K562 (cell line): Measurements from ENCODE around the gene ACTL10. TPM values are rescaled to one million over a fixed set of nuclear protein-coding genes. Genes with fewer than 3 reads are reported as not detected.

ENCODE experiments used
- ATAC-seq: fragments of 200-7000 bp; cut with Tn5 transposase; 3 replicates; pipeline ENCODE4 v1.9.1; 2020; ENCODE audit warnings: moderate library complexity
- BruUV-seq: library from RNA; stranded (reverse); fragments of 400-500 nt; replicated peaks from 2 replicates; lab custom pipeline; 2021; lab: Mats Ljungman, UMichigan
- CTCF ChIA-PET: fragments of 300-600 bp; formaldehyde crosslinking; extraction: SDS; loops from one replicate; lab custom pipeline; 2021; ENCODE audit warnings: low intra/inter-chr PET ratio; lab: Yijun Ruan, JAX
- POLR2A ChIA-PET: fragments of 300-600, 350-650 bp; sonication (Branson Sonifier 250); formaldehyde crosslinking; extraction: SDS; loops from one replicate; lab custom pipeline; 2021; ENCODE audit warnings: antibody characterized with exemption, inconsistent platforms; lab: Yijun Ruan, JAX
- DNase-seq, 4 experiments: peaks; one replicate each; pipeline versions ENCODE4 v3.0.0 to v3.0.0-alpha.2; 2011 to 2018; ENCODE audit warnings: low spot score in 3 of 4, mixed read lengths in 3 of 4; ENCODE audit errors: extremely low read depth in 1 of 4
- FAIRE-seq: peaks from 2 replicates; lab custom pipeline; 2011; peaks lifted over from hg19 to GRCh38; lab: Jason Lieb, UNC
- H2AFZ ChIP-seq: 2 replicates; pipeline ENCODE4 v1.6.0; 2011; ENCODE audit warnings: low read depth, low read length, control low read depth, inconsistent platforms
- H3K27ac ChIP-seq: fragments of 200-600 bp; 3 replicates; pipeline ENCODE4 v1.8.0; 2011; ENCODE audit warnings: low read depth, mild to moderate bottlenecking, control low read depth, inconsistent platforms, low read length, moderate library complexity, mixed read lengths; ENCODE audit errors: extremely low read depth
- H3K27me3 ChIP-seq, 2 experiments: fragments of 300-600 bp in 1 of 2; 2 replicates in 1 of 2; 3 replicates in 1 of 2; pipeline versions ENCODE4 v1.6.0 to v1.8.0; 2011; ENCODE audit warnings: inconsistent platforms in 2 of 2, low read length in 2 of 2, mild to moderate bottlenecking in 1 of 2, mixed read lengths in 1 of 2, moderate library complexity in 1 of 2; ENCODE audit not compliant: control insufficient read depth in 2 of 2, insufficient read depth in 2 of 2
- H3K36me3 ChIP-seq: fragments of 300-600 bp; 3 replicates; pipeline ENCODE4 v1.8.0; 2011; ENCODE audit warnings: mild to moderate bottlenecking, low read length, inconsistent platforms; ENCODE audit not compliant: control insufficient read depth, insufficient read depth
- H3K4me1 ChIP-seq, 2 experiments: fragments of 200-600 bp in 1 of 2; replicated peaks in 1 of 2; 2 replicates in 1 of 2; 3 replicates in 1 of 2; pipeline versions ENCODE4 v1.5.1 to v1.8.0; 2011; ENCODE audit warnings: inconsistent platforms in 2 of 2, low read length in 2 of 2, mild to moderate bottlenecking in 1 of 2, mixed read lengths in 1 of 2, moderate library complexity in 1 of 2; ENCODE audit not compliant: control insufficient read depth in 2 of 2, insufficient read depth in 2 of 2
- H3K4me2 ChIP-seq: 2 replicates; pipeline ENCODE4 v1.6.1; 2011; ENCODE audit warnings: low read length, control low read depth, inconsistent platforms, mixed read lengths; ENCODE audit not compliant: insufficient read depth
- H3K4me3 ChIP-seq: fragments of 200-600 bp; sonication (generic), shearing (Covaris generic); 2 replicates; pipeline ENCODE4 v1.5.1; 2016; ENCODE audit warnings: control low read depth, inconsistent platforms
- H3K79me2 ChIP-seq: fragments of 200-600 bp; 3 replicates; pipeline ENCODE4 v1.8.0; 2011; ENCODE audit warnings: low read length, inconsistent platforms; ENCODE audit not compliant: control insufficient read depth, insufficient read depth
- H3K9ac ChIP-seq, 2 experiments: 2 replicates each; pipeline versions ENCODE4 v1.6.0 to v1.6.1; 2011; ENCODE audit warnings: low read depth in 2 of 2, low read length in 2 of 2, control low read depth in 1 of 2, inconsistent platforms in 1 of 2, mild to moderate bottlenecking in 1 of 2, mixed read lengths in 1 of 2; ENCODE audit not compliant: insufficient read depth in 1 of 2
- H3K9me1 ChIP-seq: one replicate; pipeline ENCODE4 v1.6.0; 2011; ENCODE audit warnings: inconsistent platforms, mild to moderate bottlenecking, low read length, moderate library complexity; ENCODE audit not compliant: control insufficient read depth, insufficient read depth
- H3K9me3 ChIP-seq: replicated peaks from 2 replicates; pipeline ENCODE4 v1.5.1; 2011; ENCODE audit warnings: low read depth, low read length, inconsistent platforms; ENCODE audit not compliant: control insufficient read depth, insufficient read depth
- H4K20me1 ChIP-seq: replicated peaks from 2 replicates; pipeline ENCODE4 v1.6.1; 2011; ENCODE audit warnings: low read length, inconsistent platforms, mixed read lengths; ENCODE audit not compliant: control insufficient read depth, insufficient read depth
- BCOR ChIP-seq: fragments of 450-650 bp; IDR thresholded peaks from 2 replicates; pipeline ENCODE4 v1.6.1; 2016
- BRCA1 ChIP-seq, 2 experiments: fragments of 450-650 bp in 1 of 2; sonication (generic) in 1 of 2; formaldehyde crosslinking in 1 of 2; IDR thresholded peaks; 2 replicates each; pipeline versions ENCODE4 v1.5.0 to v1.6.1; 2017 to 2020; ENCODE audit warnings: mild to moderate bottlenecking in 1 of 2, missing genetic modification reagents in 1 of 2
- BRD9 ChIP-seq: fragments of 450-650 bp; IDR thresholded peaks from 2 replicates; pipeline ENCODE4 v1.6.1; 2018; ENCODE audit warnings: low read depth; ENCODE audit not compliant: partially characterized antibody
- CBFA2T2 ChIP-seq: fragments of 450-650 bp; conservative IDR thresholded peaks from 2 replicates; pipeline ENCODE4 v1.6.1; 2017; ENCODE audit warnings: mild to moderate bottlenecking
- EHMT2 ChIP-seq: fragments of 450-650 bp; IDR thresholded peaks from 2 replicates; pipeline ENCODE4 v1.6.1; 2018; ENCODE audit warnings: antibody characterized with exemption
- ESRRB ChIP-seq: fragments of 250-450 bp; sonication (Bioruptor Pico); IDR thresholded peaks from 2 replicates; pipeline ENCODE4 v1.5.0; 2020; ENCODE audit warnings: mild to moderate bottlenecking, moderate library complexity, borderline replicate concordance
- ETV5 ChIP-seq: sonication (generic); formaldehyde crosslinking; IDR thresholded peaks from 2 replicates; pipeline ENCODE4 v1.4.0; 2020; ENCODE audit warnings: low read depth, mild to moderate bottlenecking, missing genetic modification reagents
- GTF2F1 ChIP-seq: IDR thresholded peaks from 2 replicates; pipeline ENCODE4 v1.6.1; 2011; ENCODE audit warnings: low read depth, low read length, improper control_type of control experiment
- KAT2B ChIP-seq: IDR thresholded peaks from one replicate; pipeline ENCODE4 v1.6.1; 2012; ENCODE audit warnings: low read depth, mild to moderate bottlenecking, control low read depth, inconsistent platforms, low read length, moderate library complexity
- KDM1A ChIP-seq, 2 experiments: fragments of 450-650 bp; IDR thresholded peaks; 2 replicates each; pipeline ENCODE4 v1.6.1; 2016; ENCODE audit warnings: mild to moderate bottlenecking in 2 of 2
- MCM7 ChIP-seq, 2 experiments: fragments of 450-650 bp; IDR thresholded peaks; 2 replicates each; pipeline ENCODE4 v1.6.1; 2016 to 2018
- SETDB1 ChIP-seq: IDR thresholded peaks from one replicate; pipeline ENCODE4 v1.6.1; 2012; ENCODE audit warnings: low read length, control low read depth, inconsistent platforms
- SMAD1 ChIP-seq: fragments of 150-350 bp; IDR thresholded peaks from 2 replicates; pipeline ENCODE4 v1.6.1; 2014; ENCODE audit warnings: low read length, low read depth; ENCODE audit not compliant: partially characterized antibody
- TRIM24 ChIP-seq, 2 experiments: fragments of 450-650 bp; IDR thresholded peaks; 2 replicates each; pipeline ENCODE4 v1.6.1; 2016
- ZBTB7A ChIP-seq: IDR thresholded peaks from 2 replicates; pipeline ENCODE4 v1.6.1; 2011; ENCODE audit warnings: low read depth, mild to moderate bottlenecking, low read length, moderate library complexity, borderline replicate concordance; ENCODE audit not compliant: control insufficient read depth
- ZNF586 ChIP-seq: fragments of 450-650 bp; formaldehyde crosslinking; conservative IDR thresholded peaks from 2 replicates; pipeline ENCODE4 v1.4.0; 2020; ENCODE audit warnings: mild to moderate bottlenecking, moderate library complexity
- WGBS: fragments of 100-300 bp; shearing (Covaris generic); methylation state at CpG from one replicate; pipeline ENCODE4 v1.1.6; 2016; ENCODE audit warnings: low coverage, mixed read lengths; ENCODE audit not compliant: insufficient coverage; ENCODE audit errors: missing lambda C conversion rate; 5-methylcytosine and 5-hydroxymethylcytosine counted together
- in situ Hi-C: fragments of 300-500 bp; cut with MboI; formaldehyde crosslinking; loops from 4 replicates; pipeline ENCODE4 v1.15.0; 2018; ENCODE audit warnings: inconsistent platforms, mixed read lengths
- intact Hi-C: fragments of 100-400 bp; cut with micrococcal nuclease; formaldehyde crosslinking; loops from 2 replicates; pipeline ENCODE4 v1.14.2; 2022
- polyA plus RNA-seq, 8 experiments: library from polyadenylated mRNA; depleted of rRNA in 4 of 8; stranded (reverse) in 5 of 8; unstranded in 3 of 8; fragments of >200 nt; fragmentation: Nextera tagmentation in 2 of 8; fragmentation: Illumina TruSeq in 1 of 8; extraction: Ambion mirVana in 2 of 8; extraction: Trizol in 1 of 8; gene quantifications; 2 replicates each; pipeline versions ENCODE4 v1.2.1 to v1.2.3, GENCODE V29; 2011 to 2014; ENCODE audit warnings: inconsistent platforms in 1 of 8, missing spikeins in 1 of 8
- total RNA-seq, 7 experiments: library from RNA; depleted of rRNA in 6 of 7; stranded (reverse); fragments of >200 nt in 6 of 7; fragmentation: Illumina TruSeq in 2 of 7; extraction: Trizol in 2 of 7; gene quantifications; 2 replicates each; pipeline versions ENCODE4 v1.2.1 to v1.2.3, GENCODE V29; 2011 to 2021; ENCODE audit warnings: low replicate concordance in 1 of 7
- TF ChIP-seq, protein P1 (sequence below): fragments of 200-800 bp; sonication (Bioruptor generic); IDR thresholded peaks from 2 replicates; pipeline ENCODE4 v1.6.1; 2016; ENCODE audit warnings: missing genetic modification characterization, missing compliant biosample characterization
- TF ChIP-seq, protein P2 (sequence below): fragments of 200-800 bp; sonication (Bioruptor generic); IDR thresholded peaks from 2 replicates; pipeline ENCODE4 v1.6.1; 2017; ENCODE audit warnings: missing genetic modification characterization, missing compliant biosample characterization

Gene ACTL10
- total and polyA plus RNA-seq, 9 of the 15 experiments (the other 6 are each of a cell fraction or from before 2014, with no cell fraction given) = 0.07 to 0.14 TPM; not detected in 7

DNA sequence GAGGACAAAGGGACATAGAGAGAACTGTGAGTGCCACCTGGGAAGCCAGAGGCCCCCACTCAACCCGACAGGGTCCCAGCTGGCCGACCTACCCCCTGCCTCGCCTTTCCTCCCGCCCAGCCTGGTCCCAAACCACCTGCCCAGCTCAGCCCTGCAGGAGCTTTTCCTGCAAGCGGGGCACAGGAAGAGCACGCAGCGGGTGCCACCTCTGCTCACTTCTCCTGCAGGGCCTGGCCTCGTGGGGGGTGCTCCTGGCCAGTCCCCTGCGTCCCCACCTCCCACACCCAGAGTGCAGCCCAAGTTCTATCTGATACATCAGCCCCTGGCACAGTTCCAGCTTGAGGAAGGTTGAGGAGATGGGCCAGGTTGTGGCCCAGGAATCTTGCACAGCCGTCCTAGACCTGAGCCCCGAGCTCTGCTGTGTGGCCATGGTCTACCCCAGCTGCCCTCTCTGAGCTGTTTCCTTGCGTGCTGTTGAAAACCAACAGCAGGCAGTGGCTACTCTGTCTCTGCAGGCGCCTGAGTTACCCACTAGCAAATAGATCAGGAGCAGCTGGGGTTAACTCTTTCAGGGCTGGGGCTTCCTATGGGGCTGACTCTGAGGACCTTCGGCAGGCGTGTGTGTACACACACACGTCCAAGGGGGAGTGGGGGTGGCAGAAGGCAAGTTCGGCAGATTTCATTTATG lies 5.8 kb downstream of the ACTL10 start:
- H3K9me3 ChIP-seq = no peaks in the 10 kb centered on the region
- 12% methylated on average over 11 of the region's 17 CpGs for WGBS
- H3K9me1 ChIP-seq = peaks cover 5% of the 10 kb centered on the region
- intact Hi-C loops = no loop called here
- H3K27ac ChIP-seq = peak overlapping the region; percentile 88
- peak overlapping the region; percentile 89 to 99 for H3K9ac ChIP-seq
- no TSS peak for BruUV-seq
- DNase-seq (peak; percentile 57 to 76 (median 61)), FAIRE-seq (peak; percentile 59), ATAC-seq (peak; percentile 6)
- ChIA-PET POLR2A (interaction anchor here (1.0 to 1.9 kb wide), 5 partner anchors 9 to 200 kb away, joined by 3 to 25 read pairs (median 4); no protein-coding TSS in a partner anchor), CTCF (no interaction called here)
- H3K36me3 ChIP-seq = peaks cover 67% of the 10 kb centered on the region
- H3K4me2 ChIP-seq = peak overlapping the region; percentile 88
- peak overlapping the region; percentile 86 for H3K4me3 ChIP-seq
- H3K4me1 ChIP-seq = peaks cover 17 to 54% of the 10 kb centered on the region in 2 experiments
- in situ Hi-C loops = no loop called here
- peaks cover 34% of the 10 kb centered on the region for H3K79me2 ChIP-seq
- no peaks in the 10 kb centered on the region for H3K27me3 ChIP-seq
- peaks cover 7% of the 10 kb centered on the region; the same call in 1 of the 2 replicates for H4K20me1 ChIP-seq
- H2AFZ ChIP-seq = no peak overlapping the region
- TF ChIP-seq GTF2F1 (no peak), KDM1A (IDR thresholded peaks at IDR 0.05) (peak in 1 of 2 experiments; percentile 51; a peak in 1 of 4 replicates), SETDB1 (no peak), ESRRB (no peak), CBFA2T2 (no peak), TRIM24 (IDR thresholded peaks at IDR 0.05) (no peak), BRCA1 (IDR thresholded peaks at IDR 0.05) (no peak), BRCA1 (CRISPR knock-in tag; IDR thresholded peaks at IDR 0.05) (no peak), EHMT2 (no peak), KAT2B (no peak), ZNF586 (no peak), ETV5 (CRISPR knock-in tag) (no peak), BRD9 (peak; percentile 74), MCM7 (IDR thresholded peaks at IDR 0.05) (no peak), ZBTB7A (no peak), BCOR (peak; percentile 63), SMAD1 (peak; percentile 52)
- TF ChIP-seq, protein P1, sequence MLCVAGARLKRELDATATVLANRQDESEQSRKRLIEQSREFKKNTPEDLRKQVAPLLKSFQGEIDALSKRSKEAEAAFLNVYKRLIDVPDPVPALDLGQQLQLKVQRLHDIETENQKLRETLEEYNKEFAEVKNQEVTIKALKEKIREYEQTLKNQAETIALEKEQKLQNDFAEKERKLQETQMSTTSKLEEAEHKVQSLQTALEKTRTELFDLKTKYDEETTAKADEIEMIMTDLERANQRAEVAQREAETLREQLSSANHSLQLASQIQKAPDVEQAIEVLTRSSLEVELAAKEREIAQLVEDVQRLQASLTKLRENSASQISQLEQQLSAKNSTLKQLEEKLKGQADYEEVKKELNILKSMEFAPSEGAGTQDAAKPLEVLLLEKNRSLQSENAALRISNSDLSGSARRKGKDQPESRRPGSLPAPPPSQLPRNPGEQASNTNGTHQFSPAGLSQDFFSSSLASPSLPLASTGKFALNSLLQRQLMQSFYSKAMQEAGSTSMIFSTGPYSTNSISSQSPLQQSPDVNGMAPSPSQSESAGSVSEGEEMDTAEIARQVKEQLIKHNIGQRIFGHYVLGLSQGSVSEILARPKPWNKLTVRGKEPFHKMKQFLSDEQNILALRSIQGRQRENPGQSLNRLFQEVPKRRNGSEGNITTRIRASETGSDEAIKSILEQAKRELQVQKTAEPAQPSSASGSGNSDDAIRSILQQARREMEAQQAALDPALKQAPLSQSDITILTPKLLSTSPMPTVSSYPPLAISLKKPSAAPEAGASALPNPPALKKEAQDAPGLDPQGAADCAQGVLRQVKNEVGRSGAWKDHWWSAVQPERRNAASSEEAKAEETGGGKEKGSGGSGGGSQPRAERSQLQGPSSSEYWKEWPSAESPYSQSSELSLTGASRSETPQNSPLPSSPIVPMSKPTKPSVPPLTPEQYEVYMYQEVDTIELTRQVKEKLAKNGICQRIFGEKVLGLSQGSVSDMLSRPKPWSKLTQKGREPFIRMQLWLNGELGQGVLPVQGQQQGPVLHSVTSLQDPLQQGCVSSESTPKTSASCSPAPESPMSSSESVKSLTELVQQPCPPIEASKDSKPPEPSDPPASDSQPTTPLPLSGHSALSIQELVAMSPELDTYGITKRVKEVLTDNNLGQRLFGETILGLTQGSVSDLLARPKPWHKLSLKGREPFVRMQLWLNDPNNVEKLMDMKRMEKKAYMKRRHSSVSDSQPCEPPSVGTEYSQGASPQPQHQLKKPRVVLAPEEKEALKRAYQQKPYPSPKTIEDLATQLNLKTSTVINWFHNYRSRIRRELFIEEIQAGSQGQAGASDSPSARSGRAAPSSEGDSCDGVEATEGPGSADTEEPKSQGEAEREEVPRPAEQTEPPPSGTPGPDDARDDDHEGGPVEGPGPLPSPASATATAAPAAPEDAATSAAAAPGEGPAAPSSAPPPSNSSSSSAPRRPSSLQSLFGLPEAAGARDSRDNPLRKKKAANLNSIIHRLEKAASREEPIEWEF = no peak
- TF ChIP-seq, protein P2, sequence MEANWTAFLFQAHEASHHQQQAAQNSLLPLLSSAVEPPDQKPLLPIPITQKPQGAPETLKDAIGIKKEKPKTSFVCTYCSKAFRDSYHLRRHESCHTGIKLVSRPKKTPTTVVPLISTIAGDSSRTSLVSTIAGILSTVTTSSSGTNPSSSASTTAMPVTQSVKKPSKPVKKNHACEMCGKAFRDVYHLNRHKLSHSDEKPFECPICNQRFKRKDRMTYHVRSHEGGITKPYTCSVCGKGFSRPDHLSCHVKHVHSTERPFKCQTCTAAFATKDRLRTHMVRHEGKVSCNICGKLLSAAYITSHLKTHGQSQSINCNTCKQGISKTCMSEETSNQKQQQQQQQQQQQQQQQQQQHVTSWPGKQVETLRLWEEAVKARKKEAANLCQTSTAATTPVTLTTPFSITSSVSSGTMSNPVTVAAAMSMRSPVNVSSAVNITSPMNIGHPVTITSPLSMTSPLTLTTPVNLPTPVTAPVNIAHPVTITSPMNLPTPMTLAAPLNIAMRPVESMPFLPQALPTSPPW (CRISPR knock-in tag) = no peak
